HEK293 (cell line): ENCODE data around the gene TCP11.

Experiments used
- CTCF ChIA-PET: fragments of 350-600 bp; formaldehyde crosslinking; extraction: SDS; loops from one replicate; lab custom pipeline; 2021; ENCODE audit warnings: antibody characterized with exemption; lab: Yijun Ruan, JAX
- POLR2A ChIA-PET: fragments of 300-600 bp; formaldehyde crosslinking; extraction: SDS; loops from one replicate; lab custom pipeline; 2020; ENCODE audit warnings: antibody characterized with exemption, inconsistent platforms; lab: Yijun Ruan, JAX
- H3K27ac ChIP-seq: fragments of 200-500 bp; sonication (Bioruptor generic); 2 replicates; pipeline ENCODE4 v1.5.1; 2014; ENCODE audit warnings: low read depth, low read length, control low read depth, inconsistent platforms; ENCODE audit errors: extremely low read depth
- H3K36me3 ChIP-seq, 2 experiments: fragments of 200-500 bp in 1 of 2; sonication (Bioruptor generic) in 1 of 2; 1 replicate in 1 of 2; 2 replicates in 1 of 2; pipeline ENCODE4 v1.5.1; 2014 to 2017; ENCODE audit warnings: inconsistent platforms in 2 of 2, low read length in 2 of 2; ENCODE audit not compliant: control insufficient read depth in 2 of 2, insufficient read depth in 1 of 2
- H3K4me1 ChIP-seq: fragments of 200-500 bp; sonication (Bioruptor generic); 2 replicates; pipeline ENCODE4 v1.5.1; 2014; ENCODE audit warnings: mild to moderate bottlenecking, low read length, inconsistent platforms; ENCODE audit not compliant: control insufficient read depth, insufficient read depth
- H3K4me3 ChIP-seq: 2 replicates; pipeline ENCODE4 v1.5.1; 2011; ENCODE audit warnings: low read depth, mild to moderate bottlenecking, control low read depth, low read length, moderate library complexity
- H3K9me3 ChIP-seq: fragments of 200-500 bp; sonication (Bioruptor generic); 2 replicates; pipeline ENCODE4 v1.5.1; 2014; ENCODE audit warnings: low read depth, low read length, inconsistent platforms; ENCODE audit not compliant: control insufficient read depth, insufficient read depth
- CTCF ChIP-seq: fragments of 450-650 bp; formaldehyde crosslinking; IDR thresholded peaks from 2 replicates; pipeline ENCODE4 v1.5.1; 2016; ENCODE audit warnings: missing biosample characterization, missing genetic modification characterization
- GLIS1 ChIP-seq: fragments of 450-650 bp; formaldehyde crosslinking; IDR thresholded peaks from 2 replicates; pipeline ENCODE4 v1.5.1; 2016; ENCODE audit warnings: missing biosample characterization, missing genetic modification characterization
- KLF7 ChIP-seq: fragments of 450-650 bp; formaldehyde crosslinking; IDR thresholded peaks from 2 replicates; pipeline ENCODE4 v1.5.1; 2016; ENCODE audit warnings: missing biosample characterization, missing genetic modification characterization, borderline replicate concordance
- MYNN ChIP-seq: fragments of 450-650 bp; formaldehyde crosslinking; IDR thresholded peaks from 2 replicates; pipeline ENCODE4 v1.5.1; 2016; ENCODE audit warnings: missing biosample characterization, missing genetic modification characterization, borderline replicate concordance
- ZBTB1 ChIP-seq: fragments of 450-650 bp; formaldehyde crosslinking; IDR thresholded peaks from 2 replicates; pipeline ENCODE4 v1.5.1; 2016; ENCODE audit warnings: missing biosample characterization, missing genetic modification characterization
- ZEB2 ChIP-seq: fragments of 450-650 bp; formaldehyde crosslinking; IDR thresholded peaks from 2 replicates; pipeline ENCODE4 v1.5.1; 2016; ENCODE audit warnings: missing biosample characterization, missing genetic modification characterization
- ZIC2 ChIP-seq: fragments of 450-650 bp; formaldehyde crosslinking; IDR thresholded peaks from 2 replicates; pipeline ENCODE4 v1.5.1; 2016; ENCODE audit warnings: missing biosample characterization, missing genetic modification characterization
- ZNF202 ChIP-seq: fragments of 450-650 bp; formaldehyde crosslinking; IDR thresholded peaks from 2 replicates; pipeline ENCODE4 v1.5.1; 2016; ENCODE audit warnings: missing biosample characterization, missing genetic modification characterization, borderline replicate concordance
- ZNF223 ChIP-seq: fragments of 450-650 bp; formaldehyde crosslinking; IDR thresholded peaks from 2 replicates; pipeline ENCODE4 v1.5.1; 2016; ENCODE audit warnings: missing biosample characterization, missing genetic modification characterization
- ZNF239 ChIP-seq: fragments of 450-650 bp; formaldehyde crosslinking; IDR thresholded peaks from 2 replicates; pipeline ENCODE4 v1.5.1; 2016; ENCODE audit warnings: missing biosample characterization, missing genetic modification characterization
- ZNF529 ChIP-seq: fragments of 450-650 bp; formaldehyde crosslinking; IDR thresholded peaks from 2 replicates; pipeline ENCODE4 v1.5.1; 2017; ENCODE audit warnings: missing genetic modification characterization, missing biosample characterization; ENCODE audit not compliant: insufficient replicate concordance
- ZNF600 ChIP-seq: fragments of 450-650 bp; formaldehyde crosslinking; IDR thresholded peaks from 2 replicates; pipeline ENCODE4 v1.5.1; 2016; ENCODE audit warnings: missing biosample characterization, missing genetic modification characterization
- ZNF639 ChIP-seq: fragments of 450-650 bp; formaldehyde crosslinking; IDR thresholded peaks from 2 replicates; pipeline ENCODE4 v1.5.1; 2016; ENCODE audit warnings: missing biosample characterization, missing genetic modification characterization
- ZSCAN16 ChIP-seq: fragments of 450-650 bp; formaldehyde crosslinking; IDR thresholded peaks from 2 replicates; pipeline ENCODE4 v1.5.1; 2016; ENCODE audit warnings: missing biosample characterization, missing genetic modification characterization
- ZSCAN30 ChIP-seq: fragments of 450-650 bp; IDR thresholded peaks from 2 replicates; pipeline ENCODE4 v1.5.1; 2018; ENCODE audit warnings: missing biosample characterization, mild to moderate bottlenecking, missing genetic modification characterization, moderate library complexity
- TF ChIP-seq, protein P1 (sequence below): fragments of 450-650 bp; formaldehyde crosslinking; IDR thresholded peaks from 2 replicates; pipeline ENCODE4 v1.5.1; 2016; ENCODE audit warnings: missing biosample characterization, missing genetic modification characterization

TCP11 gene

DNA sequence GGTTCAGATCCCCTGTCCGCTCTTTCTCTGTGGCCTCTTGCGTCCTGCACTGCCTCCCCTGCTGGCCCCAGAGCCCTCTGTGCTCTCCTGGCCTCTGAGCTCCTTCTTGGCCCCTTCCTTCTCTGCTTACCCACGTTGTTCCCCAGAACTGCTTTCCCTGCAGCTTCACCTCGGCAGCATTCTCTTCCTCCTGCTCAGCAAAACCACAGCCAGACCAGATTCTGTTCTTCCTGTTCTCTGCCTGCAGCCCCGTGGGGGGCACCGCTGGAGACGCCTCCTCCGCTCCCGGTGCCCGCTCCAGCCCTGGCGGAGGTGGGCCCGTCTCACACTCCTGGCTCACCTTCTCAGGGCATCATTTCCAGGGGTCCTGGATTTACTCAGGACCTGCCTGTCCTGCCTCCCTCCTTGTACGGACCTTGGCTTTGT lies 59.7 kb downstream of the TCP11 start:
- Histone ChIP-seq H3K9me3 (no peaks in the 10 kb centered on the region), H3K4me3 (no peak overlapping the region), H3K27ac (no peak overlapping the region), H3K36me3 (peaks cover 0 to 81% of the 10 kb centered on the region in 2 experiments; a peak in 1 of 3 replicates), H3K4me1 (no peaks in the 10 kb centered on the region)
- CTCF ChIA-PET = interaction anchor here (1.0 to 1.1 kb wide), 2 partner anchors 12 to 95 kb away, joined by 3 to 4 read pairs; no protein-coding TSS in a partner anchor
- POLR2A ChIA-PET = no interaction called here
- no peak for TF ChIP-seq CTCF (tag by site-specific recombination)
- no peak for TF ChIP-seq ZNF202 (tag by site-specific recombination)
- 0 out of 2 replicates have a peak, but pooled peaks have one; percentile 41 for TF ChIP-seq ZNF600 (tag by site-specific recombination)
- TF ChIP-seq ZNF639 = no peak
- TF ChIP-seq, protein P1, sequence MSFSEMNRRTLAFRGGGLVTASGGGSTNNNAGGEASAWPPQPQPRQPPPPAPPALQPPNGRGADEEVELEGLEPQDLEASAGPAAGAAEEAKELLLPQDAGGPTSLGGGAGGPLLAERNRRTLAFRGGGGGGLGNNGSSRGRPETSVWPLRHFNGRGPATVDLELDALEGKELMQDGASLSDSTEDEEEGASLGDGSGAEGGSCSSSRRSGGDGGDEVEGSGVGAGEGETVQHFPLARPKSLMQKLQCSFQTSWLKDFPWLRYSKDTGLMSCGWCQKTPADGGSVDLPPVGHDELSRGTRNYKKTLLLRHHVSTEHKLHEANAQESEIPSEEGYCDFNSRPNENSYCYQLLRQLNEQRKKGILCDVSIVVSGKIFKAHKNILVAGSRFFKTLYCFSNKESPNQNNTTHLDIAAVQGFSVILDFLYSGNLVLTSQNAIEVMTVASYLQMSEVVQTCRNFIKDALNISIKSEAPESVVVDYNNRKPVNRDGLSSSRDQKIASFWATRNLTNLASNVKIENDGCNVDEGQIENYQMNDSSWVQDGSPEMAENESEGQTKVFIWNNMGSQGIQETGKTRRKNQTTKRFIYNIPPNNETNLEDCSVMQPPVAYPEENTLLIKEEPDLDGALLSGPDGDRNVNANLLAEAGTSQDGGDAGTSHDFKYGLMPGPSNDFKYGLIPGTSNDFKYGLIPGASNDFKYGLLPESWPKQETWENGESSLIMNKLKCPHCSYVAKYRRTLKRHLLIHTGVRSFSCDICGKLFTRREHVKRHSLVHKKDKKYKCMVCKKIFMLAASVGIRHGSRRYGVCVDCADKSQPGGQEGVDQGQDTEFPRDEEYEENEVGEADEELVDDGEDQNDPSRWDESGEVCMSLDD (tag by site-specific recombination) = no peak
- TF ChIP-seq ZNF239 = no peak
- TF ChIP-seq ZEB2 (tag by site-specific recombination) = no peak

DNA sequence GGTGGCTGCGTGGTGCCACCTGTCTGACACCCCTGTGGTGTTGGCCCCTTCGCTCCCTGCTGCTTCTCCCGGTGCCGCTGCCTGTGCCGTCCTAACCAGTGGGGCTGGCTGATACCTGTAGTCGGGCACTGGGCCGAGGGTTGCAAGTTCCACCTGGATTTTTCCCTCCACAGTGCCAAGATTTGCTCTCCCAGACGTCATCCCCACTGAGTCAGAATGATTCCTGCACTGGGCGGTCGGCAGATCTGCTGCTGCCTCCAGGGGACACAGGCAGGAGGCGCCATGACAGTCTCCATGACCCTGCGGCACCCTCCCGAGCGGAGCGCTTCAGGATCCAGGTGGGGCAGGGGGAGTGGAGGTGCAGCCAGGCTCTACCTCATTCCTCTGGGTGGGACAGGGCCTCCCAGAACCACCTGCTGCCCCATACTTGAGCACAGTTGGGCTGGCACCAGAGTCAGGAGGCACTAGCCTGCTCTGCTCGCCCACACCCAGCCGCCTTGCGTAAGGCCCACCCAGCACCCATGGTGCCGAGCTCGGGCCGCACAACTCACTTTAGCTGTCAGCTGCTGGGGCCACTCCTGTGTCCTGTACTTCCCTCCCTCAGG lies 60.2 kb downstream of the TCP11 start:
- ChIA-PET CTCF (interaction anchor here (1.0 to 1.1 kb wide), 2 partner anchors 12 to 94 kb away, joined by 3 to 4 read pairs; no protein-coding TSS in a partner anchor), POLR2A (no interaction called here)
- TF ChIP-seq ZIC2 (peak; percentile 11; the same call in 1 of the 2 replicates), GLIS1 (tag by site-specific recombination) (no peak), ZBTB1 (tag by site-specific recombination) (no peak), ZSCAN30 (tag by site-specific recombination) (no peak), ZNF529 (tag by site-specific recombination) (no peak), KLF7 (tag by site-specific recombination) (no peak), MYNN (no peak), ZNF223 (tag by site-specific recombination) (no peak), ZSCAN16 (no peak)
- H3K9me3 ChIP-seq = no peaks in the 10 kb centered on the region
- no peak overlapping the region for H3K27ac ChIP-seq
- no peak overlapping the region for H3K4me3 ChIP-seq
- peaks cover 0 to 76% of the 10 kb centered on the region in 2 experiments; a peak in 2 of 3 replicates for H3K36me3 ChIP-seq
- no peaks in the 10 kb centered on the region for H3K4me1 ChIP-seq
